ENCODE results near the gene CLEC16A. TPM values are rescaled to one million over a fixed set of nuclear protein-coding genes. Genes with fewer than 3 reads are reported as not detected.

Gene CLEC16A
- total RNA-seq, 3 donors from 2014 or later, result 20.0 to 35.3 (median 33.1) TPM

Other genes starting within 250 kb of the CLEC16A start
- not detected for gene TEKT5, start 249.6 kb upstream of the CLEC16A start, total RNA-seq
- gene NUBP1, start 200.7 kb upstream of the CLEC16A start, total RNA-seq, result 10 to 100 TPM; 19.7 to 32.1 (median 28.8) TPM
- gene TVP23A, start 125.8 kb upstream of the CLEC16A start, total RNA-seq, result 1 to 10 TPM in 1 of 3 donors, under 1 TPM in 1, not detected in 1; under 0.01 to 1.3 TPM
- 10 to 100 TPM in 2 of 3 donors, 1 to 10 TPM in 1; 5.6 to 14.6 (median 11.1) TPM for gene CIITA, start 67.4 kb upstream of the CLEC16A start, total RNA-seq
- gene DEXI, start 2.1 kb upstream of the CLEC16A start, total RNA-seq, result 10 to 100 TPM; 50.3 to 88.5 (median 52.8) TPM

Measured in breast epithelium (tissue), 3 donors.